ENCODE data around the gene ASXL1. TPM values are rescaled to one million over a fixed set of nuclear protein-coding genes. Genes with fewer than 3 reads are reported as not detected.

The ASXL1 gene
- total and polyA plus RNA-seq, 9 of the 15 experiments (the other 6 are each of a cell fraction or from before 2014, with no cell fraction given), result 6.5 to 65.3 (median 32.3) TPM

GRCh38 chr20:32315399-32315798 is 42.7 kb upstream of the ASXL1 start (continued):
- no peak for TF ChIP-seq TSC22D4 (tag; IDR thresholded peaks at IDR 0.05)

- CTCF ChIA-PET (ENCODE audit: low intra/inter-chr PET ratio), result no interaction called here
- POLR2A ChIA-PET, result interaction anchor here (1.1 kb wide), 1 partner anchor 137 kb away, joined by 4 read pairs; no protein-coding TSS in a partner anchor
- H3K4me3 ChIP-seq, result no peak overlapping the region
- in situ Hi-C loops (cut with MboI), result no loop called here
- H2AFZ ChIP-seq (ENCODE audit: low read depth, low read length), result no peak overlapping the region
- peaks cover 0 to 4% of the 10 kb centered on the region in 2 experiments; a peak in 2 of 5 replicates for H3K4me1 ChIP-seq (replicated peaks in 1 of 2; ENCODE audit: control insufficient read depth in 2 of 2, insufficient read depth in 2 of 2, low read length in 2 of 2)
- WGBS (ENCODE audit: insufficient coverage, low coverage, missing lambda C conversion rate), result 38% methylated on average over 2 of the region's 2 CpGs
- no peak overlapping the region for H3K4me2 ChIP-seq (ENCODE audit: insufficient read depth, low read length)
- H3K36me3 ChIP-seq (ENCODE audit: control insufficient read depth, insufficient read depth, low read length), result peaks cover 16% of the 10 kb centered on the region; the same call in 2 of the 3 replicates
- no peaks in the 10 kb centered on the region for H4K20me1 ChIP-seq (replicated peaks; ENCODE audit: control insufficient read depth, insufficient read depth, low read length)
- H3K27ac ChIP-seq (ENCODE audit: extremely low read depth, low read depth, low read length), result no peak overlapping the region
- no peaks in the 10 kb centered on the region for H3K79me2 ChIP-seq (ENCODE audit: control insufficient read depth, insufficient read depth, low read length)
- BruUV-seq (replicated peaks), result no TSS peak
- H3K9ac ChIP-seq (ENCODE audit: insufficient read depth in 1 of 2, low read depth in 2 of 2, low read length in 2 of 2), result no peak overlapping the region
- DNase-seq (ENCODE audit: extremely low read depth in 1 of 4, low spot score in 3 of 4) (no peak), ATAC-seq (no peak), FAIRE-seq (no peak)
- intact Hi-C loops (cut with micrococcal nuclease), result no loop called here
- no peaks in the 10 kb centered on the region for H3K9me3 ChIP-seq (replicated peaks; ENCODE audit: control insufficient read depth, insufficient read depth, low read depth, low read length)
- H3K9me1 ChIP-seq (ENCODE audit: control insufficient read depth, insufficient read depth, low read length), result no peaks in the 10 kb centered on the region
- no peaks in the 10 kb centered on the region for H3K27me3 ChIP-seq (ENCODE audit: control insufficient read depth in 2 of 2, insufficient read depth in 2 of 2, low read length in 2 of 2)
- TF ChIP-seq ZBTB5 (IDR thresholded peaks at IDR 0.05) (no peak), HDAC8 (tag; IDR thresholded peaks at IDR 0.05) (no peak), PHF20 (IDR thresholded peaks at IDR 0.05; ENCODE audit: partially characterized antibody) (no peak), ZKSCAN1 (IDR thresholded peaks at IDR 0.05; ENCODE audit: low read depth, low read length) (no peak), TFAP4 (CRISPR knock-in tag; IDR thresholded peaks at IDR 0.05; ENCODE audit: borderline replicate concordance) (no peak), ZFX (CRISPR knock-in tag; IDR thresholded peaks at IDR 0.05) (no peak), MITF (IDR thresholded peaks at IDR 0.05) (no peak), L3MBTL2 (IDR thresholded peaks at IDR 0.05) (no peak), ZSCAN32 (CRISPR knock-in tag; IDR thresholded peaks at IDR 0.05) (no peak), RFX1 (IDR thresholded peaks at IDR 0.05) (no peak)
These were observed 42.2 kb upstream of the ASXL1 start for GRCh38 chr20:32315891-32316290.
